ENCODE measurements around the gene ARHGAP9.
A peak's percentile ranks its signal among the peaks of the same experiment; 100 is the strongest.

ARHGAP9 gene

DNA sequence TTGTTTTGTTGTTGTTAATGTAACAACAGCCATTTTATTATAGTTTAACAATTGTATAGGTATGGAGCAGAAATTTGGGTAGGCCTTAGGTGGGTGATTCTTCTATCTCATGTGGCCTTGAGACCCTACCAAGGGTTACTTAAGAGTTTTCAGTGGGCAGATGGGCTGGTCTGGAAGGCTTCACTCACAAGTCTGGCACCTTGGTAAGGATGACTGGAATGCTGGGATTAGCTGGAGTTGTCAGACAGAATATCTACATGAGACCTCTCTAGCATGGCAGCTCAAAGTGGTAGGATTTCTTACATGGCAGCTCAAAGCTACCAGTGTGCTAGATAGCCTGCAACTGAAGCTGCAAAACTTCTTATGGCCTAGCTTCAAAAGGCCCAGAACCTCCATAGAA is 6.0 kb upstream of the ARHGAP9 start:
- no peak overlapping the region for H3K4me2 ChIP-seq (ENCODE audit: low read length)
- no peak overlapping the region for H3K4me3 ChIP-seq (ENCODE audit: low read length)
- no peak overlapping the region for H3K27ac ChIP-seq (ENCODE audit: low read depth, low read length)
- H3K27me3 ChIP-seq (ENCODE audit: control insufficient read depth, low read length) = no peaks in the 10 kb centered on the region
- no peaks in the 10 kb centered on the region for H4K20me1 ChIP-seq (ENCODE audit: control insufficient read depth, insufficient read depth, low read depth, low read length)
- peaks cover 28% of the 10 kb centered on the region for H3K79me2 ChIP-seq (ENCODE audit: control insufficient read depth, low read length)
- no peaks in the 10 kb centered on the region for H3K9me3 ChIP-seq (ENCODE audit: control insufficient read depth, insufficient read depth, low read length)
- TF ChIP-seq EZH2phosphoT487 (IDR thresholded peaks at IDR 0.05; ENCODE audit: borderline replicate concordance, low read length) = no peak
- TF ChIP-seq, protein P1, sequence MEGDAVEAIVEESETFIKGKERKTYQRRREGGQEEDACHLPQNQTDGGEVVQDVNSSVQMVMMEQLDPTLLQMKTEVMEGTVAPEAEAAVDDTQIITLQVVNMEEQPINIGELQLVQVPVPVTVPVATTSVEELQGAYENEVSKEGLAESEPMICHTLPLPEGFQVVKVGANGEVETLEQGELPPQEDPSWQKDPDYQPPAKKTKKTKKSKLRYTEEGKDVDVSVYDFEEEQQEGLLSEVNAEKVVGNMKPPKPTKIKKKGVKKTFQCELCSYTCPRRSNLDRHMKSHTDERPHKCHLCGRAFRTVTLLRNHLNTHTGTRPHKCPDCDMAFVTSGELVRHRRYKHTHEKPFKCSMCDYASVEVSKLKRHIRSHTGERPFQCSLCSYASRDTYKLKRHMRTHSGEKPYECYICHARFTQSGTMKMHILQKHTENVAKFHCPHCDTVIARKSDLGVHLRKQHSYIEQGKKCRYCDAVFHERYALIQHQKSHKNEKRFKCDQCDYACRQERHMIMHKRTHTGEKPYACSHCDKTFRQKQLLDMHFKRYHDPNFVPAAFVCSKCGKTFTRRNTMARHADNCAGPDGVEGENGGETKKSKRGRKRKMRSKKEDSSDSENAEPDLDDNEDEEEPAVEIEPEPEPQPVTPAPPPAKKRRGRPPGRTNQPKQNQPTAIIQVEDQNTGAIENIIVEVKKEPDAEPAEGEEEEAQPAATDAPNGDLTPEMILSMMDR (IDR thresholded peaks at IDR 0.05; ENCODE audit: low read depth, low read length, poor library complexity, severe bottlenecking) = no peak
- peaks cover 37% of the 10 kb centered on the region for H3K4me1 ChIP-seq (ENCODE audit: control insufficient read depth, low read length)
- no peaks in the 10 kb centered on the region for H3K9me2 ChIP-seq (replicated peaks; ENCODE audit: control insufficient read depth, low read length)
- H3K36me3 ChIP-seq (ENCODE audit: control insufficient read depth, low read length) = peaks cover 28% of the 10 kb centered on the region
- peaks cover 5% of the 10 kb centered on the region; the same call in 1 of the 2 replicates for H3F3A ChIP-seq (ENCODE audit: control insufficient read depth, insufficient read depth)

DNA sequence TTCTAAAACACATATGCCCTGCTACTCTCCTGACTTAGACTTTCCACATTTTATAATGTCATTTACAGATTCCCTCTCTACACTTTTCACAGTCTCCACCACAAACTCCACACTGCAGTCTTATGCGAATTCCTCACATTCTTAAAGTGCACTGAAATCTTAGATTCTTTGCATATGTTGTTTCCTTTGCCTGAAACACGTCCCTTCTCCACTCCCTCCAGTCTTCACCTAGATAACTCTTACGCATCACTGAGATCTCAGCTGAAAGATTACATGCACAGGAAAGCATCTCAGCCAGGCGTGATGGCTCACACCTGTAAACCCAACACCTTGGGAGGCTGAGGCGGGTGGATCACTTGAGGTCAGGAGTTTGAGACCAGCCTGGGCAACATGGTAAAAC is 3.8 kb upstream of the ARHGAP9 start:
- peaks cover 6% of the 10 kb centered on the region for H3K36me3 ChIP-seq (ENCODE audit: control insufficient read depth, low read length)
- H3K27me3 ChIP-seq (ENCODE audit: control insufficient read depth, low read length) = no peaks in the 10 kb centered on the region
- no peaks in the 10 kb centered on the region for H3K9me2 ChIP-seq (replicated peaks; ENCODE audit: control insufficient read depth, low read length)
- H3K27ac ChIP-seq (ENCODE audit: low read depth, low read length) = 0 out of 2 replicates have a peak overlapping the region, but pooled peaks have one; percentile 3
- no peaks in the 10 kb centered on the region for H4K20me1 ChIP-seq (ENCODE audit: control insufficient read depth, insufficient read depth, low read depth, low read length)
- peaks cover 47% of the 10 kb centered on the region for H3K4me1 ChIP-seq (ENCODE audit: control insufficient read depth, low read length)
- H3F3A ChIP-seq (ENCODE audit: control insufficient read depth, insufficient read depth) = peaks cover 20% of the 10 kb centered on the region
- TF ChIP-seq EZH2phosphoT487 (IDR thresholded peaks at IDR 0.05; ENCODE audit: borderline replicate concordance, low read length) = no peak
- TF ChIP-seq, protein P1 (IDR thresholded peaks at IDR 0.05; ENCODE audit: low read depth, low read length, poor library complexity, severe bottlenecking) = no peak
- peaks cover 10% of the 10 kb centered on the region for H3K79me2 ChIP-seq (ENCODE audit: control insufficient read depth, low read length)
- H3K4me3 ChIP-seq (ENCODE audit: low read length) = no peak overlapping the region
- no peaks in the 10 kb centered on the region for H3K9me3 ChIP-seq (ENCODE audit: control insufficient read depth, insufficient read depth, low read length)
- H3K4me2 ChIP-seq (ENCODE audit: low read length) = peak overlapping the region; percentile 35

DNA sequence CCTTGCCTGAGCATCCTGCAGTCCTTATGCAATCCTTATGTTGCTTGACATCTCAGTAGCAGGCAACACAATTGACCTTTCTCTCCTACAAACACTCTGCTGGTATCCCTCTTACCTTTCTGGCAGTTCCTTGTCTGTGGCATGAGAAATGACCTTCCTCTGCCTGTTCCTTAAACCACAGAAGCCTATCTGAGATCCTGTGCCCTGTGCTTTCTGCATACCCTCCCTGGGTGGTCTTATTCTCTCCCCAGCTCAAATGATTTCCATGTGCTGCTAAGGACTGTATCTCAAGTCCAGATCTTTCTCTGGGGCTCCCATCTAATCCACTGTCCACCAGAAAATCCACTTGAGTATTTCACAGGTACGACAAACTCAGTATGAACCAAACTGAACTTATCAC is 2.0 kb upstream of the ARHGAP9 start:
- Histone ChIP-seq H3K79me2 (ENCODE audit: control insufficient read depth, low read length) (peaks cover 14% of the 10 kb centered on the region), H3K4me2 (ENCODE audit: low read length) (no peak overlapping the region), H3K36me3 (ENCODE audit: control insufficient read depth, low read length) (peaks cover 5% of the 10 kb centered on the region), H3F3A (ENCODE audit: control insufficient read depth, insufficient read depth) (peaks cover 20% of the 10 kb centered on the region), H3K9me3 (ENCODE audit: control insufficient read depth, insufficient read depth, low read length) (no peaks in the 10 kb centered on the region), H3K27ac (ENCODE audit: low read depth, low read length) (no peak overlapping the region), H4K20me1 (ENCODE audit: control insufficient read depth, insufficient read depth, low read depth, low read length) (no peaks in the 10 kb centered on the region), H3K4me1 (ENCODE audit: control insufficient read depth, low read length) (peaks cover 59% of the 10 kb centered on the region), H3K9me2 (replicated peaks; ENCODE audit: control insufficient read depth, low read length) (no peaks in the 10 kb centered on the region), H3K27me3 (ENCODE audit: control insufficient read depth, low read length) (no peaks in the 10 kb centered on the region), H3K4me3 (ENCODE audit: low read length) (no peak overlapping the region)
- no peak for TF ChIP-seq EZH2phosphoT487 (IDR thresholded peaks at IDR 0.05; ENCODE audit: borderline replicate concordance, low read length)
- TF ChIP-seq, protein P1 (IDR thresholded peaks at IDR 0.05; ENCODE audit: low read depth, low read length, poor library complexity, severe bottlenecking) = no peak
